Activated T-cell treated with anti-CD3 and anti-CD28 coated beads for 4 hours (primary cell): ENCODE data around the gene MROH9.
"Not testable (repeated sequence)": the region's sequence is repeated elsewhere in the genome, so short reads cannot be mapped to it uniquely, and the experiment has no call there.

Experiments
- DNase-seq: peaks from one replicate; pipeline ENCODE4 v3.0.0-alpha.2; 2020

The MROH9 gene, protein sequence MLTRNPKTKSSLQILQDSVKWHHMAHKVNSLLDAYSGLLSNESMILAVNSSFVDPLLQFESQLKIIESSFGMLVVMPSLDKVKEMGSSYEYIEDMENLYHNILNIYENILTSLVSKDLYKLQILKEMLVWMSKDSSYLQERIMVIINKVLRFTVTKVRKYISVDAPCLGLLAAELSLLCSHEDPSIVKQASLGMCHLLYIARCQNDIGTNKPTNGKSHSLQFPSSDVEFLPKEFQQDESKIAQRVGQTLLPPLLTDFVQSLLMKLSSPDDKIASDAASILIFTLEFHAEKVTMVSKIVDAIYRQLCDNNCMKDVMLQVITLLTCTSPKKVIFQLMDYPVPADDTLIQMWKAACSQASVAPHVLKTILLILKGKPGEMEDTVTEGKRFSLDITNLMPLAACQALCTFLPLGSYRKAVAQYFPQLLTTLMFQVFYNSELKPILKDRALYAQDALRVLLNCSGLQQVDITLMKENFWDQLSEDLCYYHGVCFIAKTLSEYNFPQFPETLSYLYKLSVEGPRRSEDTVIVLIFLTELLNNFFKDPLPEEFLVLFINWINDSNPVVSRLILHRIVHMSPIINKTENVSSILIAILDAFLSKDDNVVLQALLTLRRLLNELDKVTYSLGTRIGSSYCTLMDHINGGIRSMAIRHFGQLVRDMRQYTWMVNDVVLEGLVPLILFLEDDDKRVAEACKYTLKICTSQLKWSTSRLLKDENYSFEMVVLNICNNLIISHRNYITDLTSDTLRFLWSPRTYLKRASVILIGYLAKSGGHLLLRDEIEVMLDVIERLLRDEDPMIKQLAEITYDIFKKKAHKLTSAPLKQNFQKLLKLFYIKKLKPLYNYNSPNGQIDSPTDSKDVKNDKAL

DNA sequence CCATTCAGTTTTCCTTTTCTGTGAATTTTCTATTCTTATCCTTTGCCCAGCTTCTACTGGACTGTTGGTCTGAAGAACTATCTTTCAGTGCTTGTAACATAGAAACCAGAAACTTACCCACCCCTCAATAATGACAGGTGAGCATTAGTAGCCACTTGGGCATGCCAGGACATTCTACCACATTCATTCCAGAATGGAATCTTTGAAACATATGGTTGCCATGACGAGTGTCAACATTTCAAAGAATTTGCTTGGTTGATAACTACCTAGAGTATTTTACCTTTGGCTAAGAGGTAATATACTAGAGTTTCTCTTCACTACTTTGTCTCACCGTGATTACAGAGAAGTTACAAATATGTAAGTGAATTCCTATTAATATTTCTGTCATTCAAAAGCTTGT lies at the start of gene MROH9:
TSS of gene MROH9 (plus strand) at position 304 of the 400 bp plus-strand sequence. CDS start 10,023 bp downstream, outside the sequence.
- DNase-seq, result no peak

DNA sequence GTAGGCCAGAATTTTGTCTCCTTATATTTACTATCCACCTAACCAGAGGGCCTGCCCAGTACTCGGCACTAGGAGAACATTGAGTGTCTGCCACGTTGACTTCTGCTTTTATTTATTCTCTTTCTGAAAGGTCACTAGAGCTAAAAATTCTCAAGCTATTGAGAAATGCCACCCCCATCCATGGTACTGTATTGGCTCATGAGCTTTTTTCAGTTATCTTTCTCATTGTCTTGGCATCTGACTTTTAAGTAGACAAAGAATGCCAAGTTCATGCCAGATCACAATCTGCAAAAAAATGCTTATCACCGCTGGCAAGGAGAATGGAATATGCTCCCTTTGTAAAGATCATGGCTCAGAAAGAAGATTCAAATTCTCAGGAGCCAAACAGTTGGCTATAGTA lies 49.8 kb upstream of the MROH9 start:
- no peak for DNase-seq

DNA sequence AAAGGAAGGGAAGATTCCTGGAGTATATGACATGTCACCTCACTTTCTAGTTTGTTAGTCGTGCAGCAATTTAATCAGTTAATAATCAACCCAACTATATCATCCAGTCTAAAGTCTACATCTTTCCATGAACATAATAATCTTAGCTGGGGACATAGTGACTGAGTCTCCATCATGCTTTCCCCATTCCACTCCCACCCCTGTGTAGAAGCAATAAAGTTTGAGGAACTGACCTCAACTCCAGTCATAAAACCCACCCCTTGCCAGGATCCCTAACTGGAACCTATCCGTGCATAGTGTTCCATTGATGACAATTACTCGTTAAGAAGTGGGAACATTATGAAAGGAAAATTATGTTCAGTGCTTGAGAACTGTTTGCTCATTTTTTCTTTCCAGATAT lies 48.9 kb upstream of the MROH9 start:
- DNase-seq, result no peak

DNA sequence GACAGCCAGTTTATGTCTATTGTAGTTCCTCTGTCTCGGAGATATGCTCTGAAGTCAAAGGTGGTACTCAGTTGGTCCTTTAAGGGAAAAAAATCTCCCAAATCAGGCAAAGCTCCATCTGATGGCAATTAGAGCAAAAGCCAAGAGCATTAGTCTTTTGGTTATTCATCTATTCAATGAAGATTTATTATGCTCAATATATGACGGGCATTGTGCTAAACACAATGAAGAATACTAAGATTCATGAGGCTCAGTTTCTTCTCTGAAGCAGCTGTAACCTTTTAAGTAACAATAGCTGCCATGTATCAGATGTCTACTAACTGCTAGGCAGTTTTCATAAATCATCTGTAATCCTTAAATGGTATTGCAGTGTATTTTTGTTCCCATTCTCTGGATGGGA lies 47.6 kb upstream of the MROH9 start:
- DNase-seq, result no peak

DNA sequence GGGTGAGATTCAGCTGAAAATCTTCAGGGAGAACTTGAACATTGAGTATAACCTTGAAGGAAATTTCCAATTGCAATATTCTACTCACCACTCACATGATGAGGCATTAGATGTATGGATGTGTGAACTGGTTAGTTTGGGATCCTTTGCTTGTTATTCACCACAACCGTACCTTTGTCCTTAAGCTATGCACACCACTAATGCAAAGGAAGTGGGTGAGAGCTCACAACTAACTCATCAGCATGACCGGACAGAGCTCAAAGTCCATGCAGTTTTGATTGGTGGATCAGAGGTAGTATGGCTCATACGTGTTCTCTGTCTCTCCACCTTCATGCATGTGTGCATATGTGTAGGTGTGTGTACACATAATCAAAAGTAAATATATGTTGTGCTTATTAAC lies 43.5 kb upstream of the MROH9 start:
- DNase-seq, result no peak

DNA sequence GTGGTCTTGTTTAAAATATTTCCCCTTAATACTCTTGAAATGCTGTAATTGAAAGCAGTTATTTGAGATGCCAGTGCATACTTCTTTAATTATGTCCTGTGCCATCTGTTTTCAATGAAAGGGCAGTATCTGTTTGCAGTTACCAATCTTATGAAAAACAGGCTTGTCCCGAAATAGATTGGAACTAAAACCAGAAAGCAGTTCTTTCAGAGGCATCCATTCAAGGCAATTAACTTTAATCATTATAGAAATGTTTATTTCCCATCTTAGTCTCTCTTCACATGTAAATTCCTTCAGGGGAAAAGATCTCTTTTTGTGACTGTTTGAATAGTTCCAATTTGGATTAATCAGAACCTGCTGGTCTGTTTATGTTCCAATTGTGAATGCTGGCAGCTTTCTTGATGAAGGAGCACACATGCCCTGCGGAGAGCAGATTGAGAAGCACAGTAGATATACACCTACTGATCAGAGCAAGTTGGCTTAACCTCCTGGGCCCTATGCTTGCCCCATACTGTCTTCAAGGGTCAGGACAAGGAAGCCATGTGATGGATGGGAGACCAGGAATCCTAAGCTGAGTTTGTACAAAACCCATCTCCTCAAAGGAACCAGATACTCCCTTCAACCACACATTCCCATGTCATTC lies 41.6 kb upstream of the MROH9 start:
- DNase-seq, result no peak

DNA sequence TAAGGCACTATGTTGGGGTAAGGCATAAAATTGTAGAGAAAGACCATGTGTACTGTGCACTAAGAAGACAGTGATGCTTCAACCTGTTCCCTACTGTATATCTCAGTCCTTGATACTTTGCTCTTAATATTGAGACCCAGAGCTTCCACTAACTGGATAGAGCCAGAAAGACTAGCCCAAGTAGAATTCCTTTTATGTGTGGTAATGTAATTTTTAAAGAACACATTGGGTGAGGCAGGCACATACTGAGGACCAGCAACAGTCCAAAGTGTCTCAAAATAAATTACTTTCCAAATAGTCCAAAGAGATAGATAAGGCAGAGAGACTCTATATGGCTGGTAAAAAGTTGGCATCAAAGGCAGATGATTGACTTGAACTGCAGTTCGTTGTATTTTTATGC lies 31.4 kb upstream of the MROH9 start:
- no peak for DNase-seq

DNA sequence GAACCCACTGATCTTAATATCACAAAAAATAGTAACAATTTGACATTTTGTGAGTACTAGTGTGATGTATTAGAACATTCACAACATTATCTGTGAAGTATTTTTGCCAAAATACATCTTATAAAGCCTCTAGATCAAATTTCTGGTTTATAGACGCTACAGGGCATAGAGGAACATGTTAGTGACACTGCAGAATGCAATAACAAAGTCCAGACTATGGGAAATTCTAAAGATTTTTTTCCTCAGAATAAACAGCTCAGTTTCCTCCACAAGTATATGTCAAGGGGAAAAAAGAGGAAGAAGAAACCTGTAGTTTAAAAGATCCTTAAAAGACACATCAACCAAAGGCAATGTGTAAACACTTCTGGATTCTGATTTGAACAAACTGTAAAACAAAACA lies 26.4 kb upstream of the MROH9 start:
- no peak for DNase-seq

DNA sequence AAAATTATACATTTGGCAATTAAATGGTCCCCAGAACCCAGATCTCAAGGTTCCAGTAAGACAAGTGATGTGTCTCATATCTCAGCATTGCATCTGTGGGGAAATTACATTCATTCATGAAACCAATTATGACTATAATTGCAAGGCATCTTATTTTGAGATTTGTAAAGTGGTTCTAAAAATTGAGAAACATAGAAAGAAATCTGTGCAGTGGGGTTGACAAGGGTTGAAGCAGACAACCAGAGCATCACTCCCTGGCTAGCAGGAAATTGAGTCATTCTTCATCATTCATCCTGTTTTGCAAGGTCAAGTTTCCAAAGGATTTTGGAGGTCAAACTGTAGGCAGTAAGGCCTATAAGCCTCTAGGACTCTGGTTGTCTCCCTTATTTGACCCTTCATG lies 25.1 kb upstream of the MROH9 start:
- DNase-seq, result no peak

DNA sequence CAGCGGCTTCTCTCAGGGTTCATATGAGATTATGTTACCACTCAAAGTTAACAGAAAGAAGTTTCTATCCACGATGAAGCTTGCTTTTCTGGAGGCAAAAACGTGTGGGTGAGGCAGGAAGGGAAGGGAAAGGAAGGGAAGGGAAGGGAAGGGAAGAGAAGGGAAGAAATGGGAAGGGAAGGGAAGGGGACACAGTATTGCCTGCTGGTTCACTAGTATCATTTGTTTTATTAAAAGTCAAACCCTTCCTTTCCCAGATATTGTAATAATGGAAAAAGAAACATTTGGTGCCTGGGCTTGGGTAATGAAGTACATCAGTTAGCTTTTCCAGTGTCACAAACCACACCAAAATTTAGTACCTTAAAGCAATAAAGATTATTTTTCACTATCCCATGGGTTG lies 18.0 kb upstream of the MROH9 start:
- DNase-seq, result no peak

DNA sequence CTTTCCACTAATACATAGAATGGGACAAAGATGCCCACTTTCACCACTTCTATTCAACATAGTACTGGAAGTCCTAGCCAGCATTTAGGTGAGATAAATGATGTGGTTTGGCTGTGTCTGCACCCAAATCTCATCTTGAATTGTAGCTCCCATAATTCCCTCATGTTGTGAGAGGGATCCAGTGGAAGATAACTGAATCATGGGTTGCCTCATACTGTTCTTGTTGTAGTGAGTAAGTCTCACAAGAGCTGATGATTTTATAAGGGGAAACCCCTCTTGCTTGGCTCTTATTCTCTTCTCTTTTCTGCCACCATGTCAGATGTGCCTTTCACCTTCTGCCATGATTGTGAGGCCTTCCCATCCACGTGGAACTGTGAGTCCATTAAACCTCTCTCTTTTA lies 10.7 kb upstream of the MROH9 start:
- not testable (repeated sequence) for DNase-seq

DNA sequence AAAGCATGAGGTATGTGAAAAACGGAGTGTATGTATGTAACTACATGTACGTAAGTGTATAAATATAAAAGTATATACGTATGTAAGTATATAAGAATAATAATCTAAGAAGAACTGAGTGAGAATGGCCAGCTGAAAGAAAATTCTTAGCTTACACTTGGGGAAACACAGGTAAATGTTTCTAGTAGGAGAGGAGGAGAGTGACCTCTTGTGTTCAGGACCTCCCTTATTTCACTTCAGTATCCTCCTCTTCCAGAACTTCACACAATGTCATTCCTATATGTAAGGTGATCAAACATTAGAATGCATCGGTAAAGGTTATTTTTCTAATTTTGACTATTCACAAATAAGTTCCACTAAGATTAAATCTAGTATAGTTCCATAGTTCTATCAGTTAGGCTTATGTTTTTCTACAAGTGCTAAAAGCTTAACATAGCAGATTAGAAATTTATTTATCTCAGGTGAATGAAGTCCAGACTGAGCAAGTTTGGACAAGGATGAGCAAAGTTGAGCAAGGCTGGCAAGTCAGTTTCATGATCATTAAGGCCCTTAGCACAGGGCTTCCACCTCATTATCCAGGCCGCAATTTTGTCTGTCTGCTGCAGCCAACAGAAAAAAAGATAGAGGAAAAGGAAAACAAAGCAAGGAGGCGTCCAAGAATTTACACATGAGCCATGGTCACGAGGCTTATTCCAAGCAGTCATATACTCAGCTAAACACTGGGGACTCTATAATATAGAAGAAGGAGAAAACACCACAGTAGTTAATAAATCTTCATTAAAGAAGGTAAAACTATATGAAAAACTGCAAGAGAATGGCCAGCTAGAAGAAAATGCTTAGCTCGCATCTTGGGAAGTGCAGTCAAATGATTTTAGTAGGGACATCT lies 7.1 kb upstream of the MROH9 start:
- no peak for DNase-seq

DNA sequence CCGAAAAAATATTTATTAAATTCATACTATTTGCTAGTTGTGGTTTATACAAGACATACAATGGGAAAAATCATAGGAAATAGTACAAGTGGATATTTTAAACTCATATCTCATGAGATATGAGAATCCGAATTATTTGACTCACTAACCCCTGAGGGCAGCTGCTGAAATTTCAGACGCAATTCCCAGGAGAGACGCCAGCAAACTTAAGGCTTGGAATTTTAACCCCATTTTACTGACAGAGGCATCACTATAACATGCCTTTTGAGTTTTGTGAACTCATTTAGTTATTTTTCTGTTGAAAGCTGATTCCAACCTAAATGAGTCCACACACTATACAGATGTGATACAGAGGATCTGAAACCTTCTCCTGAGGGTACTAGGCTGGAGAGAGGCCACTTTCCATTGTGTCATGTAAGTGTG lies 5.9 kb upstream of the MROH9 start:
- no peak for DNase-seq

DNA sequence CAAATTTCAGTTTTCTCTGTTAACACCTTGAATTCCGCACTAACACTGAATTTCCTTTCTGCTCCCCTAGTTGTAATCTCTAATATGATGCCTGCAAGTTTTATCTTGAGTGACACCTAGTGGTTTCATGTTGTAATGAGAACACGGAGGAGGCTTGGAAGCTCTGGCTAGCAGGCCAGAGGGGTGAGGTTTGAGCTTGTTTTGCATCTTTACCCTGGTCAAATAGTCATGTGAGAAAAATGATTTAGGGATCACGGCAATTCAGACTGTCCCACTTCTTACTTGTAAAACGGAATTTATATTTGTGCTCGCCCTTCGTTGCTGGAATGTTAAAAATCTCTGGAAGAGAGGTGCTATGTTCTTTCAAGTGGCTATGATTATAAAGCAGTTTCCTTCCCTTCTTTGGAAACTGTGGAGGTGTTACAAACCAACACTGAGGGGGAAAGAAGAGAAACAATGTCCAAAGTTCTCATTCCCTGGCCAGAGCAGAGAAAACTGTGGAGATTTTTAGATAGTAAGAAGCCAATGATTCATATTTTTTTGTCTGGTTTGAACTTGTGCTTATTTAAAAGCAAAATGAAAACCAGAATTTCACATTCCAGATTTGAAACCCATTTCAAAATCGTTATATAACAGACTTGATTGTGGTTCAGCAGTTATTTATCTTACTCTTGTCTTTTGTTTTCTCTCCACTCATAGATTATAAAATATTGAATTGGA lies 5.3 kb upstream of the MROH9 start:
- DNase-seq, result peak; percentile 0

DNA sequence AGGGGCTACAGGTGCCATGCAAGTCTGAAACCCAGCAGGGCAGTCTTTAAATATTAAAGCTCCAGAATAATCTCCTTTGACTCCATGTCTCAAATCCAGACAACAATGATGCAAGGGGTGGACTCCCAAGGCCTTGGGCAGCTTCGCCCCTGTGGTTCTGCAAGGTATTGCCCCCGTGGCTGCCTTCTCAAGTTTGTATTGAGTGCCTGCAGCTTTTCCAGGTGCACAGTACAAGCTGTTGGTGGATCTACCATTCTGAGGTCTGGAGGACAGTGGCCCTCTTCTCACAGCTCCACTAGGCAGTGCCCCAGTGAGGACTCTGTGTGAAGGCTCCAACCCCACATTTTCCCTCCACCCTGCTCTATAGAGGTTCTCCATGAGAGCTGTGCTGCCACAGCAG lies 3.7 kb upstream of the MROH9 start:
- no peak for DNase-seq

DNA sequence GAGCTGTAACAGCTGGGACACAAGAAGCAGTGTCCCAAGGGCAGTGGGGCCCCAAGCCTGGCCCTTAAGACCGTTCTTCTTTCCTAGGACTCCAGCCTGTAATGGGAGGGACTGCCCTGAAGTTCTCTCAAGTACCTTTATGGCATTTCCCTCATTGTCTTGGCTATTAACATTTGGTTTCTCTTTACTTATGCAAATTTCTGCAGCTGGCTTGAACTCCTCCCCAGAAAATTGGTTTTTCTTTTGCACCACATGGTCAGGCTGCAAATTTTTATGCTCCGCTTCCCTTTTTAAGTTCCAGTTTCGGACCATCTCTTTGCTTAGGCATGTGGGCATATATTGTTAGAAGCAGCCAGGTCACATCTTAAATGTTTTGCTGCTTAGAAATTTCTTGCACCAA lies 3.1 kb upstream of the MROH9 start:
- no peak for DNase-seq

DNA sequence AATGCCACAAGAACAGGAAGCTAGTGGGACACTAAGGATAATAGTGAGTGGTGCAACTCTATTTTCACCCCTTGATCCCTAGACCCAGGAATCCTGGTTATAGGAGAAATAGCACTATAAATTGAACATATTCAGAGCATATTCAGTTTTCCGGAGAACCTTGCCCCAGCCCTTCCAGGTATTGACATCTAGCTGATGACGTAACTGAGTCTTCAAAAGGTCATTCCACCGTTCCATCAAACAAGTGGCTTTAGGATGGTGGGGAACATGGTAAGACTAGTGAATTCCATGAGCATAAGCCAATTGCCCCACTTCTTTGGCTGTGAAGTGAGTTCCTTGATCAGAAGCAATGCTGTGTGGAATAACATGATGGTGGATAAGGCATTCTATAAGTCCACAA lies 2.9 kb downstream of the MROH9 start:
- DNase-seq, result no peak

DNA sequence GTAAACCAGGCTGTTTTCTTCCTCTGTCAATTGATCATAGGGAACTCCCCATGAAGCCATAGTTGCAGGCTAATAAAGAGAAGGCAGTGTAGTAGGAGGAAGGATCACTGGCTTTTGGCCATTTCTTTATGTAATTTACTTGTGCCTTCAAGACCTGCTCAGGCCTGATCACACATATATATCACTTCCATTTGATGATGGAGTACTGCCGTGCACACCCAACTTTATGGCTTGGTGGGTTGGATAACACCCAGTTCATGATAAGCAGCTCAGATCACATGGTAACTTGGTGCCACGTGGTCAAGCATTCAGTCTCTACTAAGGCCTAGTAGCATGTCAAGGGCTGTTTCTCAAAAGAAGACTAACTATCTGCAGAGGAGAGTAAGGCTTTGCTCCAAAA lies 4.1 kb downstream of the MROH9 start:
- DNase-seq, result no peak

DNA sequence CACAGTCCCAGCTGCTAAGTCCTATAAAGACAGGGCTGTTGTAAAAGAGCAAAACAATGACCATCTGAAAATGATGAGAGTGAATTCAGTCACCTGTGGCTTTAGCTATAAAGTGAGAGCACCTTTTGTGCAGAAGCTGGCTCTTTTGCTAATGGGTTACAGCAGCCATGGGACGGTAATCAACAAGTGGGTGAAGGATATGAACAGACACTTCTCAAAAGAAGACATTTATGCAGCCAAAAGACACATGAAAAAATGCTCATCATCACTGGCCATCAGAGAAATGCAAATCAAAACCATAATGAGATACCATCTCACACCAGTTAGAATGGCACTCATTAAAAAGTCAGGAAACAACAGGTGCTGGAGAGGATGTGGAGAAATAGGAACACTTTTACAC lies 16.4 kb downstream of the MROH9 start:
- not testable (repeated sequence) for DNase-seq

DNA sequence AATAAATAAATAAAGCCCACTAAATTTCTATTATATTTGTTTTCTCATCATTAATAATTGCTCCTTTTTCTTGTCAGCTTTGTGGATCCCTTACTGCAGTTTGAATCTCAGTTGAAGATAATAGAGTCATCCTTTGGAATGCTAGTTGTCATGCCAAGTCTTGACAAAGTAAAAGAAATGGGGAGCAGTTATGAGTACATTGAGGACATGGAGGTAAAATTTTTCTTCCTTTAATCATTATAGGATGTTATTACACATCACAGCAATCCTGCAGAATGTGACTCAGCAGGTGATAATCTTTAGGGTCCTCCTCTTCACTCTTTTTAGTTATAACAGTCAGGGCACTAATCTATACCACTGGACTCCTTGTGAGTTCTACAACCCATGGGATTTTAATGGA lies 24.1 kb downstream of the MROH9 start:
- DNase-seq, result no peak

DNA sequence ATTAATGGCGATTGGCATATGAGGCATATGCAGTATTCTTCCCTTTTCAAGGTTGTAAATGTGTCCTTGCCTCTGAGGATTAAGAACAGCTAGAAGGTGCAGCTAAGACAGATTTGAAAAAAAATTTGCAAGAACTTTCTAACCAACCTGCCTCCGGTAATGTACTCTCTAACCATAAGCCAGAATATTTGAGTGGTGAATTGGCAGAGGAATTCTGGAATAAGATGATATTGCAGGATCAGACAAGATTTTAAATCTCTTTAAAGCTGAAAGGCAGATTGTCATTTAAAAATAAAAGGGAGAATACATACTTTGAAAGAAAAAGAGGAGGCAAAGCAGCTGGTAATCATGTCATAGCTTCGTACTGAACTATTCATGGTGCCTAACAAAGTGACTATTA lies 29.2 kb downstream of the MROH9 start:
- DNase-seq, result no peak
